GM10248 (cell line): ENCODE data around the gene PCNT.
A peak's percentile ranks its signal among the peaks of the same experiment; 100 is the strongest.

ENCODE experiments used
- CTCF ChIA-PET: fragments of 300-600 bp; sonication (Branson Sonifier 250); formaldehyde crosslinking; extraction: SDS; loops from one replicate; lab custom pipeline; 2021; ENCODE audit warnings: antibody characterized with exemption; lab: Yijun Ruan, JAX
- POLR2A ChIA-PET: fragments of 350-650 bp; sonication (Branson Sonifier 250); formaldehyde crosslinking; extraction: SDS; loops from one replicate; lab custom pipeline; 2020; ENCODE audit warnings: antibody characterized with exemption; lab: Yijun Ruan, JAX
- DNase-seq: peaks from one replicate; pipeline ENCODE4 v3.0.0; 2012; ENCODE audit errors: extremely low spot score
- TF ChIP-seq, protein P1 (sequence below): IDR thresholded peaks from 2 replicates; pipeline ENCODE4 v1.5.1; 2012; ENCODE audit warnings: mild to moderate bottlenecking, low read depth; ENCODE audit errors: extremely low read depth, missing control alignments, control extremely low read depth

PCNT gene

DNA sequence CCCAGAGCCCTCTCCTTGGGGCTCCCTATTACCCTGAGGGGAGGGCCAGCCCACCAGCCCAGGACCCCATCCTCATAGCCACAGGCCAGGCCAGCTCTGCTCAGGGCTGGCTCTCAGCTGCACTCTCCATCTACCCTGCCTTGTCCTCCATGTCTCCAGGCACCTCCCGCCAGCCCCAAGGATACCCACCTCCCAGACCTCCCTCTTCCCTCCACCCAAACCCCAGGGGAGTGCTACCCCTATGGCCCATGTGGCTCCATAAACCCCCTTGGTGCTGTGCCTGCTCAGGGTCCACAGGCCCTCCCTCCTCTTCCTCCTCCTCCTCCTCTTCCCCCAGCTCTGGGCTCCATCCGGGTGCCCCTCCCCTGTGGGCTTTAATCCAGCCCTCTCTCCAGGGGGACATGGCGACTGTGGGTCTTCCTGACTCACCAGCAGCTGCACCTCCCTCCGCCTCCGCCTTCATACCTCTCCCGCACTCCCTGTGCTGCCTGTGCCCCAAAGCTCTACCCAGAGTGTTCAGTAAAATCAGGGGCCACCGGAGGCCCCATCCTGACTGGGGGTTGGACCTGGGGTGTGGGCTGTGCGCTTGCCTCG lies 28.7 kb upstream of the PCNT start:
- DNase-seq = no peak
- POLR2A ChIA-PET = no interaction called here
- CTCF ChIA-PET = interaction anchor here (1.4 kb wide), 3 partner anchors 10 to 100 kb away, joined by 3 to 4 read pairs (median 3); partner anchors contain the start of genes MCM3AP and YBEY
- TF ChIP-seq, protein P1, sequence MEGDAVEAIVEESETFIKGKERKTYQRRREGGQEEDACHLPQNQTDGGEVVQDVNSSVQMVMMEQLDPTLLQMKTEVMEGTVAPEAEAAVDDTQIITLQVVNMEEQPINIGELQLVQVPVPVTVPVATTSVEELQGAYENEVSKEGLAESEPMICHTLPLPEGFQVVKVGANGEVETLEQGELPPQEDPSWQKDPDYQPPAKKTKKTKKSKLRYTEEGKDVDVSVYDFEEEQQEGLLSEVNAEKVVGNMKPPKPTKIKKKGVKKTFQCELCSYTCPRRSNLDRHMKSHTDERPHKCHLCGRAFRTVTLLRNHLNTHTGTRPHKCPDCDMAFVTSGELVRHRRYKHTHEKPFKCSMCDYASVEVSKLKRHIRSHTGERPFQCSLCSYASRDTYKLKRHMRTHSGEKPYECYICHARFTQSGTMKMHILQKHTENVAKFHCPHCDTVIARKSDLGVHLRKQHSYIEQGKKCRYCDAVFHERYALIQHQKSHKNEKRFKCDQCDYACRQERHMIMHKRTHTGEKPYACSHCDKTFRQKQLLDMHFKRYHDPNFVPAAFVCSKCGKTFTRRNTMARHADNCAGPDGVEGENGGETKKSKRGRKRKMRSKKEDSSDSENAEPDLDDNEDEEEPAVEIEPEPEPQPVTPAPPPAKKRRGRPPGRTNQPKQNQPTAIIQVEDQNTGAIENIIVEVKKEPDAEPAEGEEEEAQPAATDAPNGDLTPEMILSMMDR = no peak

GRCh38 chr21:46295996-46296752 lies 27.8 kb upstream of the PCNT start:
- ChIA-PET CTCF (interaction anchor here (1.1 to 1.9 kb wide), 4 partner anchors 12 to 101 kb away, joined by 3 to 5 read pairs (median 3); a partner anchor contains a TSS), POLR2A (interaction anchor here (0.6 kb wide), 1 partner anchor 240 kb away, joined by 3 read pairs; no protein-coding TSS in a partner anchor)
- peak; percentile 65 for DNase-seq
- TF ChIP-seq, protein P1 = no peak

DNA sequence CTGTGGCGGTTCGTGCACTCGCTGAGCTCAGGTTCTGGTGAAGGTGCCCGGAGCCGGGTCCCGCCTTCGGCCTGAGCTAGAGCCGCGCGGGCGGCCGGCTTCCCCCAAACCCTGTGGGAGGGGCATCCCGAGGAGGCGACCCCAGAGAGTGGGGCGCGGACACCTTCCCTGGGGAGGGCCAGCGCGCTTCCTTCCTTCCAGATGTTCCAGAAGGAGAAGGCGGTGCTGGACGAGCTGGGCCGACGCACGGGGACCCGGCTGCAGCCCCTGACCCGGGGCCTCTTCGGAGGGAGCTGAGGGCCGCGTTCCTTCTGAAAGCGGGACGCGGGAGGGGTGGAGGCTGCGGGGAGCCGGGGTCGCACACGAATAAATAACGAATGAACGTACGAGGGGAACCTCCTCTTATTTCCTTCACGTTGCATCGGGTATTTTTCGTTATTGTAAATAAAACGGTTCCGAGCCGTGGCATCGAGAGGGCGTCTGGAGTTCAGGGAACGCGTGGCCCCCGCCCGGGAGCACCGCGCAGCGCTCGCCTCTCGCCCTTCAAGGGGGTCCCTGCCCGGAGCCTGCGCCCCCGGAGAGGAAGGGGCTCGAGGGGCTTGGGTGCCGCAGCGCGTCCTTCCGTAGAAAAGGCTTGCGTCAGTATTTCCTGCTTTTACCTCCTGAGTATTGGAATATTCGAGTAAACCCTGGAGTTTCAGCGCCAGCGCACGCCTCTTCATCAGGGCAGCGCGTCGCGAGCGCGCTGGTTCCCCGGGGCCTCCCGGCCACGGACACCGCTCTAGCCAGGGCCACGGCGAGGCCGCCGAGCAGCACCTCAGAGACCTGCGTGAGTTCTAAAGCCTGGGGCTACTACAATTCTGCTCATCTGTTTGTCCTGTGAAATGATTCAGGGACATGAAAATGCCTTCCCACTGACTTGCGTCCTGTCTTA lies 26.4 kb upstream of the PCNT start:
- DNase-seq = no peak
- POLR2A ChIA-PET = no interaction called here
- TF ChIP-seq, protein P1 = no peak
- CTCF ChIA-PET = interaction anchor here (1.1 to 1.9 kb wide), 2 partner anchors 13 to 28 kb away, joined by 3 to 5 read pairs; a partner anchor contains a TSS

GRCh38 chr21:46299167-46299566 lies 24.8 kb upstream of the PCNT start:
- ChIA-PET POLR2A (interaction anchor here (0.7 kb wide), 1 partner anchor 45 kb away, joined by 3 read pairs; no protein-coding TSS in a partner anchor), CTCF (no interaction called here)
- no peak for DNase-seq
- TF ChIP-seq, protein P1 = no peak

DNA sequence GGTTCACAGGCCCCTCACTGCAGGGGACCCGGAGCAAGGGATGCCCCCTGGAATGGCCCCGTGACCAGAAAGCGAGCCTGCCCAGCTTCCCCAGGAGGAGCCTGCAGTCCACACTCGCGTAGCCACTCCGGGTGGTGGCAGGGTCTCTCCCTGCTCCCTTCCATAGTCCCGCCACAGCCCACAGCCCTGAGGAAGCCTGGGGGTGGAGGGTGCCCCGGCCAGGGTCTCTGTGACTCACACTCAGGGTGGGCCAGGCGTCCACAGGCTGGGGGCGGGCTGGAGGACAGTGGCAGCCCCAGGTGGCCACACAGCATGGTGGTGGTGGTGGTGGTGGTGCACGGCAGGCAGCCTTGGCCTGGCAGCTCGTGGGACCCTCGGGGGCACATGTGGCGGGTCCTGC lies 22.2 kb upstream of the PCNT start:
- ChIA-PET CTCF (interaction anchor here (1.9 kb wide), 1 partner anchor 9 kb away, joined by 7 read pairs; no protein-coding TSS in a partner anchor), POLR2A (interaction anchor here (0.5 kb wide), 1 partner anchor 76 kb away, joined by 4 read pairs; no protein-coding TSS in a partner anchor)
- TF ChIP-seq, protein P1 = no peak
- no peak for DNase-seq
